ENCODE results near the gene MDGA2. TPM values are rescaled to one million over a fixed set of nuclear protein-coding genes. Genes with fewer than 3 reads are reported as not detected.

The MDGA2 gene
- total RNA-seq, 1 experiment from 2014 or later: not detected

DNA sequence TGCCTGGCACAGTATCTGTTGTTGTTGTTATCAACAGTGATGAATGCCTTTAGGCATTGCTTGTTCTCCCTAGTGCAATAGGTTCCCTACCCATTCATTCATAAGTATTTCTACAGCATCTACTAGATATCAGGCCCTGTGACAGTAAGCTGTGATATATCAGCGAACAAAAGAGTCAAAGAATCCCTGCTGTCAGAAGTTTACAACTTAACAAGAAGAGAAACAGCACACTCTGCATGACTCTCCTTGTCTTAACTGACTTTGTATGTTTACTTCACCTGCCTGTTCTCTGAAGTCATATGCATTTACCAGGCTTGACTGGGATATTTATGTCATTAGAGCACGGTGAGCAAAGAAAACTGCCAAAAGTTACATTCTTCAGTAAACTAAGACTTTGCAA is 571.6 kb downstream of the MDGA2 start:
- no peak overlapping the region for H2AFZ ChIP-seq (ENCODE audit: low read depth, low read length, poor library complexity, severe bottlenecking)
- BruUV-seq (replicated peaks): no TSS peak
- H3K4me3 ChIP-seq (replicated peaks in 1 of 2; ENCODE audit: low read depth in 1 of 2, low read length in 2 of 2): no peak overlapping the region
- ATAC-seq (no peak), DNase-seq (ENCODE audit: low read depth, low spot score) (no peak)
- H3K36me3 ChIP-seq (ENCODE audit: control insufficient read depth in 1 of 2, insufficient read depth in 2 of 2, low read length in 2 of 2): no peaks in the 10 kb centered on the region
- ChIA-PET POLR2A (no interaction called here), CTCF (no interaction called here), RAD21 (ENCODE audit: low non-redundant PET in 1 of 2, low total read pairs in 2 of 2, uncharacterized antibody in 2 of 2, unreplicated experiment in 2 of 2) (no interaction called here)
- no peaks in the 10 kb centered on the region for H3K9me3 ChIP-seq (ENCODE audit: control insufficient read depth in 1 of 2, insufficient read depth in 1 of 2, low read depth in 1 of 2, low read length in 2 of 2)
- no peak overlapping the region for H3K27ac ChIP-seq (ENCODE audit: low read depth, low read length)
- intact Hi-C loops (cut with micrococcal nuclease): no loop called here
- no peaks in the 10 kb centered on the region for H3K27me3 ChIP-seq (ENCODE audit: insufficient read depth, low read length)
- no peaks in the 10 kb centered on the region for H3K9me2 ChIP-seq (ENCODE audit: insufficient read depth)
- H3K79me2 ChIP-seq (ENCODE audit: insufficient read depth, low read length): no peaks in the 10 kb centered on the region
- H3K9ac ChIP-seq (ENCODE audit: low read length): no peak overlapping the region
- no peaks in the 10 kb centered on the region for H4K20me1 ChIP-seq (ENCODE audit: insufficient read depth)
- H3K4me1 ChIP-seq (ENCODE audit: control insufficient read depth in 1 of 2, insufficient read depth in 2 of 2, low read length in 2 of 2): no peaks in the 10 kb centered on the region
- TF ChIP-seq CBX3 (IDR thresholded peaks at IDR 0.05; ENCODE audit: low read depth) (no peak), EZH2phosphoT487 (IDR thresholded peaks at IDR 0.05; ENCODE audit: borderline replicate concordance) (no peak), SRF (IDR thresholded peaks at IDR 0.05; ENCODE audit: low read depth) (no peak), JUND (IDR thresholded peaks at IDR 0.05) (no peak), ELF1 (IDR thresholded peaks at IDR 0.05; ENCODE audit: borderline replicate concordance, low read depth) (no peak), EZH2 (IDR thresholded peaks at IDR 0.05) (no peak), TCF7L2 (IDR thresholded peaks at IDR 0.05; ENCODE audit: borderline replicate concordance, extremely low read depth, insufficient read depth, insufficient read length) (no peak), RAD21 (IDR thresholded peaks at IDR 0.05; ENCODE audit: low read depth) (no peak), ZNF274 (IDR thresholded peaks at IDR 0.05; ENCODE audit: low read depth, low read length) (no peak), CEBPB (IDR thresholded peaks at IDR 0.05; ENCODE audit: low read depth) (no peak), YY1 (IDR thresholded peaks at IDR 0.05; ENCODE audit: extremely low read depth, insufficient replicate concordance, low read depth, low read length) (no peak), SIN3A (IDR thresholded peaks at IDR 0.05; ENCODE audit: low read depth) (no peak), POLR2AphosphoS5 (IDR thresholded peaks at IDR 0.05; ENCODE audit: low read depth, low read length) (no peak)
- TF ChIP-seq, protein P1, sequence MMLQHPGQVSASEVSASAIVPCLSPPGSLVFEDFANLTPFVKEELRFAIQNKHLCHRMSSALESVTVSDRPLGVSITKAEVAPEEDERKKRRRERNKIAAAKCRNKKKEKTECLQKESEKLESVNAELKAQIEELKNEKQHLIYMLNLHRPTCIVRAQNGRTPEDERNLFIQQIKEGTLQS (IDR thresholded peaks at IDR 0.05): no peak
- TF ChIP-seq, protein P2, sequence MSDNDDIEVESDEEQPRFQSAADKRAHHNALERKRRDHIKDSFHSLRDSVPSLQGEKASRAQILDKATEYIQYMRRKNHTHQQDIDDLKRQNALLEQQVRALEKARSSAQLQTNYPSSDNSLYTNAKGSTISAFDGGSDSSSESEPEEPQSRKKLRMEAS (IDR thresholded peaks at IDR 0.05): no peak
- TF ChIP-seq, protein P3, sequence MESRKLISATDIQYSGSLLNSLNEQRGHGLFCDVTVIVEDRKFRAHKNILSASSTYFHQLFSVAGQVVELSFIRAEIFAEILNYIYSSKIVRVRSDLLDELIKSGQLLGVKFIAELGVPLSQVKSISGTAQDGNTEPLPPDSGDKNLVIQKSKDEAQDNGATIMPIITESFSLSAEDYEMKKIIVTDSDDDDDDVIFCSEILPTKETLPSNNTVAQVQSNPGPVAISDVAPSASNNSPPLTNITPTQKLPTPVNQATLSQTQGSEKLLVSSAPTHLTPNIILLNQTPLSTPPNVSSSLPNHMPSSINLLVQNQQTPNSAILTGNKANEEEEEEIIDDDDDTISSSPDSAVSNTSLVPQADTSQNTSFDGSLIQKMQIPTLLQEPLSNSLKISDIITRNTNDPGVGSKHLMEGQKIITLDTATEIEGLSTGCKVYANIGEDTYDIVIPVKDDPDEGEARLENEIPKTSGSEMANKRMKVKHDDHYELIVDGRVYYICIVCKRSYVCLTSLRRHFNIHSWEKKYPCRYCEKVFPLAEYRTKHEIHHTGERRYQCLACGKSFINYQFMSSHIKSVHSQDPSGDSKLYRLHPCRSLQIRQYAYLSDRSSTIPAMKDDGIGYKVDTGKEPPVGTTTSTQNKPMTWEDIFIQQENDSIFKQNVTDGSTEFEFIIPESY (IDR thresholded peaks at IDR 0.05; ENCODE audit: extremely low read depth, insufficient replicate concordance, low read length): no peak
- TF ChIP-seq, protein P4, sequence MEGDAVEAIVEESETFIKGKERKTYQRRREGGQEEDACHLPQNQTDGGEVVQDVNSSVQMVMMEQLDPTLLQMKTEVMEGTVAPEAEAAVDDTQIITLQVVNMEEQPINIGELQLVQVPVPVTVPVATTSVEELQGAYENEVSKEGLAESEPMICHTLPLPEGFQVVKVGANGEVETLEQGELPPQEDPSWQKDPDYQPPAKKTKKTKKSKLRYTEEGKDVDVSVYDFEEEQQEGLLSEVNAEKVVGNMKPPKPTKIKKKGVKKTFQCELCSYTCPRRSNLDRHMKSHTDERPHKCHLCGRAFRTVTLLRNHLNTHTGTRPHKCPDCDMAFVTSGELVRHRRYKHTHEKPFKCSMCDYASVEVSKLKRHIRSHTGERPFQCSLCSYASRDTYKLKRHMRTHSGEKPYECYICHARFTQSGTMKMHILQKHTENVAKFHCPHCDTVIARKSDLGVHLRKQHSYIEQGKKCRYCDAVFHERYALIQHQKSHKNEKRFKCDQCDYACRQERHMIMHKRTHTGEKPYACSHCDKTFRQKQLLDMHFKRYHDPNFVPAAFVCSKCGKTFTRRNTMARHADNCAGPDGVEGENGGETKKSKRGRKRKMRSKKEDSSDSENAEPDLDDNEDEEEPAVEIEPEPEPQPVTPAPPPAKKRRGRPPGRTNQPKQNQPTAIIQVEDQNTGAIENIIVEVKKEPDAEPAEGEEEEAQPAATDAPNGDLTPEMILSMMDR (IDR thresholded peaks at IDR 0.05 in 2 of 3, conservative IDR thresholded peaks at IDR 0.05 in 1 of 3; ENCODE audit: borderline replicate concordance in 1 of 3, insufficient read depth in 1 of 3, low read depth in 2 of 3, low read length in 2 of 3): no peak
- H3K4me2 ChIP-seq (ENCODE audit: low read length): no peak overlapping the region
